Suprapubic skin (tissue), 4 donors: ENCODE data around the gene ST8SIA6. TPM values are rescaled to one million over a fixed set of nuclear protein-coding genes. Genes with fewer than 3 reads are reported as not detected.

Experiments
- DNase-seq, 2 donors: peaks; one replicate each; pipeline ENCODE4 v3.0.0-alpha.2; 2019; ENCODE audit warnings: low spot score in 2 of 2
- H3K27ac ChIP-seq: fragments of 200-600 bp; sonication (generic); one replicate; pipeline ENCODE4 v1.5.1; 2019
- H3K27me3 ChIP-seq: fragments of 200-600 bp; sonication (generic); one replicate; pipeline ENCODE4 v1.5.1; 2019
- H3K36me3 ChIP-seq: fragments of 200-600 bp; sonication (generic); one replicate; pipeline ENCODE4 v1.5.1; 2019
- H3K4me1 ChIP-seq: fragments of 200-600 bp; sonication (generic); one replicate; pipeline ENCODE4 v1.5.1; 2019
- H3K4me3 ChIP-seq: fragments of 200-600 bp; sonication (generic); one replicate; pipeline ENCODE4 v1.5.1; 2019; ENCODE audit warnings: mild to moderate bottlenecking
- H3K9me3 ChIP-seq: fragments of 200-600 bp; sonication (generic); one replicate; pipeline ENCODE4 v1.5.1; 2019
- EP300 ChIP-seq: sonication (generic); formaldehyde crosslinking; IDR thresholded peaks from one replicate; pipeline ENCODE4 v1.6.1; 2017; ENCODE audit warnings: antibody characterized with exemption
- POLR2A ChIP-seq, 2 donors: fragments of 450-650 bp; IDR thresholded peaks; one replicate each; pipeline ENCODE4 v1.6.1; 2017; ENCODE audit warnings: antibody characterized with exemption in 2 of 2, mild to moderate bottlenecking in 2 of 2, moderate library complexity in 2 of 2
- POLR2AphosphoS5 ChIP-seq, 3 donors: sonication (generic); formaldehyde crosslinking; IDR thresholded peaks; one replicate each; pipeline ENCODE4 v1.6.1; 2017; ENCODE audit warnings: antibody characterized with exemption in 3 of 3
- WGBS: methylation state at CpG from one replicate; pipeline ENCODE4 v1.1.5; 2018; 5-methylcytosine and 5-hydroxymethylcytosine counted together
- total RNA-seq, 4 donors: library from RNA; depleted of rRNA; stranded (reverse); fragments of >200 nt; gene quantifications; one replicate each; pipeline ENCODE4 v1.1.0, GENCODE V29; 2016
- TF ChIP-seq, protein P1 (sequence below), 2 donors: fragments of 200-600 bp in 1 of 2; fragments of 450-650 bp in 1 of 2; sonication (generic) in 1 of 2; IDR thresholded peaks; one replicate each; pipeline ENCODE4 v1.5.1; 2016 to 2019; ENCODE audit warnings: antibody characterized with exemption in 2 of 2, mild to moderate bottlenecking in 1 of 2, moderate library complexity in 1 of 2

Gene ST8SIA6
- total RNA-seq, 4 donors from 2014 or later, result 1.2 to 5.2 (median 3.2) TPM

GRCh38 chr10:17475661-17476060 lies 21.3 kb upstream of the ST8SIA6 start:
- TF ChIP-seq EP300 (no peak), POLR2AphosphoS5 (IDR thresholded peaks at IDR 0.05) (no peak), POLR2A (IDR thresholded peaks at IDR 0.05) (no peak)
- TF ChIP-seq, protein P1, sequence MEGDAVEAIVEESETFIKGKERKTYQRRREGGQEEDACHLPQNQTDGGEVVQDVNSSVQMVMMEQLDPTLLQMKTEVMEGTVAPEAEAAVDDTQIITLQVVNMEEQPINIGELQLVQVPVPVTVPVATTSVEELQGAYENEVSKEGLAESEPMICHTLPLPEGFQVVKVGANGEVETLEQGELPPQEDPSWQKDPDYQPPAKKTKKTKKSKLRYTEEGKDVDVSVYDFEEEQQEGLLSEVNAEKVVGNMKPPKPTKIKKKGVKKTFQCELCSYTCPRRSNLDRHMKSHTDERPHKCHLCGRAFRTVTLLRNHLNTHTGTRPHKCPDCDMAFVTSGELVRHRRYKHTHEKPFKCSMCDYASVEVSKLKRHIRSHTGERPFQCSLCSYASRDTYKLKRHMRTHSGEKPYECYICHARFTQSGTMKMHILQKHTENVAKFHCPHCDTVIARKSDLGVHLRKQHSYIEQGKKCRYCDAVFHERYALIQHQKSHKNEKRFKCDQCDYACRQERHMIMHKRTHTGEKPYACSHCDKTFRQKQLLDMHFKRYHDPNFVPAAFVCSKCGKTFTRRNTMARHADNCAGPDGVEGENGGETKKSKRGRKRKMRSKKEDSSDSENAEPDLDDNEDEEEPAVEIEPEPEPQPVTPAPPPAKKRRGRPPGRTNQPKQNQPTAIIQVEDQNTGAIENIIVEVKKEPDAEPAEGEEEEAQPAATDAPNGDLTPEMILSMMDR (IDR thresholded peaks at IDR 0.05), result no peak
- H3K4me1 ChIP-seq, result no peaks in the 10 kb centered on the region
- 70% methylated on average over 3 of the region's 3 CpGs for WGBS
- H3K27me3 ChIP-seq, result no peaks in the 10 kb centered on the region
- no peak overlapping the region for H3K27ac ChIP-seq
- H3K9me3 ChIP-seq, result no peaks in the 10 kb centered on the region
- no peak for DNase-seq
- H3K36me3 ChIP-seq, result no peaks in the 10 kb centered on the region
- H3K4me3 ChIP-seq, result no peak overlapping the region

DNA sequence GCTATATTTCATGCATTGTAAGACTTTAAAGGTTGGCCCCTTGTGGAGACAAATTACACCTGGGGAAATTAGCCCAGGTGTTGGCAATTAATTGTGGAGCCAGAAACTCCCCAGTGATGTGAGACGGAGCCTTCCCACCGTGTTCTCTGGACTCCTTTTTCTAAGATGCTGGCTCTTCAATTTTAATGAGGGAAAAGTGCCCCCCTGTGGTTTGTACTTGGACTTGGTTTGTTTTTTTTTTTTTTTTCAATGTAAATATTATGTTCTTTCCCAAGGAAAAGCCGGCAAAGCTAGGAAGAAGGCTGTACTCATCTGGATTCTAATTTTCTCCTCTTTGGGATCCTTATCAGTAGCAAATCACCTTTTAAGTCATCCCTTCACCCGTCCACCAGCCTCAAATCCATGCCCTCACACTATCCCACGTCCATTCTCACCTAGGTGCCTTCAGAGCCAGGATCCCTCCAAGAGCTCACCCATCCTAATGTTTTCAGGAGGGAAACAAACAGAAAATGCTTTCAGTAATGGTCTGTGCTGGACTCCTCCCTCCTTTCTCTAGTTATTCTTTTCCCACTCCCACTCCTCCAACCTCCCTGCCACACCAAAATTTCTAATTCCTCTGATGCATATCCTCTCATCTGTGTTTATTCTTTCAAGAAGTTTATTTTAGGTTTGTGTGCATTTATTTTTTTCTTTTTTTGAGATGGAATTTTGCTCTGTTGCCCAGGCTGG lies 20.4 kb upstream of the ST8SIA6 start:
- no peaks in the 10 kb centered on the region for H3K27me3 ChIP-seq

GRCh38 chr10:17473228-17473950 lies 19.0 kb upstream of the ST8SIA6 start:
- H3K27ac ChIP-seq, result no peak overlapping the region
- H3K4me1 ChIP-seq, result no peaks in the 10 kb centered on the region
- 72% methylated on average over 11 of the region's 11 CpGs for WGBS
- no peak for DNase-seq
- H3K36me3 ChIP-seq, result no peaks in the 10 kb centered on the region
- H3K4me3 ChIP-seq, result no peak overlapping the region
- TF ChIP-seq EP300, result no peak
- TF ChIP-seq, protein P1 (IDR thresholded peaks at IDR 0.05), result no peak
- no peak for TF ChIP-seq POLR2A (IDR thresholded peaks at IDR 0.05)
- TF ChIP-seq POLR2AphosphoS5 (IDR thresholded peaks at IDR 0.05), result no peak
- no peaks in the 10 kb centered on the region for H3K27me3 ChIP-seq
- no peaks in the 10 kb centered on the region for H3K9me3 ChIP-seq

More for the DNA sequence above, 20.4 kb upstream of the ST8SIA6 start:
- TF ChIP-seq, protein P1 (IDR thresholded peaks at IDR 0.05), result no peak
- TF ChIP-seq EP300 (no peak), POLR2AphosphoS5 (IDR thresholded peaks at IDR 0.05) (no peak), POLR2A (IDR thresholded peaks at IDR 0.05) (no peak)
- Histone ChIP-seq H3K4me1 (no peaks in the 10 kb centered on the region), H3K36me3 (no peaks in the 10 kb centered on the region), H3K9me3 (no peaks in the 10 kb centered on the region), H3K4me3 (no peak overlapping the region), H3K27ac (no peak overlapping the region)
- no peak for DNase-seq
- 40% methylated on average over 5 of the region's 5 CpGs for WGBS

GRCh38 chr10:17472481-17473227 lies 18.3 kb upstream of the ST8SIA6 start:
- DNase-seq, result no peak
- H3K4me3 ChIP-seq, result no peak overlapping the region
- H3K36me3 ChIP-seq, result no peaks in the 10 kb centered on the region
- H3K9me3 ChIP-seq, result no peaks in the 10 kb centered on the region
- TF ChIP-seq POLR2AphosphoS5 (IDR thresholded peaks at IDR 0.05), result no peak
- TF ChIP-seq POLR2A (IDR thresholded peaks at IDR 0.05), result no peak
- TF ChIP-seq, protein P1 (IDR thresholded peaks at IDR 0.05), result no peak
- TF ChIP-seq EP300, result no peak
- WGBS, result 84% methylated on average over 3 of the region's 3 CpGs
- H3K4me1 ChIP-seq, result no peaks in the 10 kb centered on the region
- H3K27me3 ChIP-seq, result no peaks in the 10 kb centered on the region
- H3K27ac ChIP-seq, result no peak overlapping the region

GRCh38 chr10:17470246-17470645 lies 15.9 kb upstream of the ST8SIA6 start:
- Histone ChIP-seq H3K9me3 (no peaks in the 10 kb centered on the region), H3K36me3 (no peaks in the 10 kb centered on the region), H3K4me3 (no peak overlapping the region), H3K27me3 (no peaks in the 10 kb centered on the region), H3K4me1 (no peaks in the 10 kb centered on the region), H3K27ac (no peak overlapping the region)
- no peak for DNase-seq
- TF ChIP-seq EP300 (no peak), POLR2A (IDR thresholded peaks at IDR 0.05) (no peak), POLR2AphosphoS5 (IDR thresholded peaks at IDR 0.05) (no peak)
- TF ChIP-seq, protein P1 (IDR thresholded peaks at IDR 0.05), result no peak
- 96% methylated on average over 5 of the region's 5 CpGs for WGBS
